Measurements from ENCODE around the gene CTRB2. TPM values are rescaled to one million over a fixed set of nuclear protein-coding genes. Genes with fewer than 3 reads are reported as not detected.

Gene CTRB2
- total RNA-seq, 2 experiments from 2014 or later: not detected

GRCh38 chr16:75195811-75196790, 10.9 kb downstream of the CTRB2 start:
- DNase-seq (no peak), ATAC-seq (no peak)
- peaks cover 24% of the 10 kb centered on the region for H3K27me3 Mint-ChIP-seq (ENCODE audit: low read depth)
- H3K9me3 Mint-ChIP-seq (ENCODE audit: insufficient read depth): no peaks in the 10 kb centered on the region
- POLR2A ChIA-PET: interaction anchor here (0.9 kb wide), 1 partner anchor 14 kb away, joined by 3 read pairs; no protein-coding TSS in a partner anchor
- no peaks in the 10 kb centered on the region for H3K36me3 Mint-ChIP-seq (ENCODE audit: low read depth)
- H3K4me3 Mint-ChIP-seq: no peak overlapping the region
- peaks cover 18% of the 10 kb centered on the region for H3K4me1 Mint-ChIP-seq (ENCODE audit: low read depth)
- CTCF ChIA-PET: interaction anchor here (1.2 to 4.6 kb wide), 6 partner anchors 37 to 269 kb away, joined by 4 to 46 read pairs (median 5); no protein-coding TSS in a partner anchor
- no peak overlapping the region for H3K27ac Mint-ChIP-seq

GRCh38 chr16:75193730-75194444, 13.1 kb downstream of the CTRB2 start:
- H3K36me3 Mint-ChIP-seq (ENCODE audit: low read depth): no peaks in the 10 kb centered on the region
- POLR2A ChIA-PET: no interaction called here
- no peak for ATAC-seq

GRCh38 chr16:75193265-75193650, 13.7 kb downstream of the CTRB2 start:
- no peaks in the 10 kb centered on the region for H3K9me3 Mint-ChIP-seq (ENCODE audit: insufficient read depth)
- ATAC-seq: no peak
- no peak overlapping the region for H3K27ac Mint-ChIP-seq
- H3K36me3 Mint-ChIP-seq (ENCODE audit: low read depth): no peaks in the 10 kb centered on the region
- H3K27me3 Mint-ChIP-seq (ENCODE audit: low read depth): peaks cover 13% of the 10 kb centered on the region
- POLR2A ChIA-PET: no interaction called here
- DNase-seq: no peak
- CTCF ChIA-PET: no interaction called here
- H3K4me3 Mint-ChIP-seq: no peak overlapping the region
- H3K4me1 Mint-ChIP-seq (ENCODE audit: low read depth): peaks cover 5% of the 10 kb centered on the region

More at GRCh38 chr16:75193730-75194444, 13.1 kb downstream of the CTRB2 start:
- no peaks in the 10 kb centered on the region for H3K9me3 Mint-ChIP-seq (ENCODE audit: insufficient read depth)
- peaks cover 8% of the 10 kb centered on the region for H3K4me1 Mint-ChIP-seq (ENCODE audit: low read depth)
- H3K27ac Mint-ChIP-seq: no peak overlapping the region
- no peak for DNase-seq
- H3K27me3 Mint-ChIP-seq (ENCODE audit: low read depth): peaks cover 17% of the 10 kb centered on the region
- H3K4me3 Mint-ChIP-seq: no peak overlapping the region
- CTCF ChIA-PET: no interaction called here

- Mint-ChIP-seq H3K4me1 (ENCODE audit: low read depth) (peaks cover 2% of the 10 kb centered on the region), H3K4me3 (no peak overlapping the region), H3K27ac (no peak overlapping the region), H3K27me3 (ENCODE audit: low read depth) (peaks cover 8% of the 10 kb centered on the region), H3K36me3 (ENCODE audit: low read depth) (no peaks in the 10 kb centered on the region), H3K9me3 (ENCODE audit: insufficient read depth) (no peaks in the 10 kb centered on the region)
- no peak for DNase-seq
- ChIA-PET CTCF (no interaction called here), POLR2A (no interaction called here)
- no peak for ATAC-seq
Observed at GRCh38 chr16:75192606-75193264, 14.2 kb downstream of the CTRB2 start.

- POLR2A ChIA-PET: no interaction called here
- no peaks in the 10 kb centered on the region for H3K9me3 Mint-ChIP-seq (ENCODE audit: insufficient read depth)
Observed at GRCh38 chr16:75189638-75190245, 17.2 kb downstream of the CTRB2 start.

GRCh38 chr16:75188832-75189477, 18.0 kb downstream of the CTRB2 start:
- CTCF ChIA-PET: interaction anchor here (1.5 kb wide), 1 partner anchor 10 kb away, joined by 7 read pairs; no protein-coding TSS in a partner anchor
- no peaks in the 10 kb centered on the region for H3K27me3 Mint-ChIP-seq (ENCODE audit: low read depth)
- no peak overlapping the region for H3K4me3 Mint-ChIP-seq

More at GRCh38 chr16:75189638-75190245, 17.2 kb downstream of the CTRB2 start:
- Mint-ChIP-seq H3K4me3 (no peak overlapping the region), H3K27ac (no peak overlapping the region), H3K27me3 (ENCODE audit: low read depth) (no peaks in the 10 kb centered on the region), H3K36me3 (ENCODE audit: low read depth) (no peaks in the 10 kb centered on the region), H3K4me1 (ENCODE audit: low read depth) (no peaks in the 10 kb centered on the region)
- DNase-seq: no peak
- CTCF ChIA-PET: interaction anchor here (1.5 kb wide), 1 partner anchor 10 kb away, joined by 7 read pairs; no protein-coding TSS in a partner anchor
- ATAC-seq: no peak

GRCh38 chr16:75181630-75182029, 25.3 kb downstream of the CTRB2 start:
- Mint-ChIP-seq H3K27ac (no peak overlapping the region), H3K4me1 (ENCODE audit: low read depth) (no peaks in the 10 kb centered on the region), H3K4me3 (no peak overlapping the region), H3K9me3 (ENCODE audit: insufficient read depth) (peaks cover 19% of the 10 kb centered on the region), H3K36me3 (ENCODE audit: low read depth) (no peaks in the 10 kb centered on the region), H3K27me3 (ENCODE audit: low read depth) (peaks cover 14% of the 10 kb centered on the region)
- POLR2A ChIA-PET: no interaction called here
- no peak for DNase-seq
- CTCF ChIA-PET: interaction anchor here (0.6 kb wide), 1 partner anchor 18 kb away, joined by 3 read pairs; no protein-coding TSS in a partner anchor
- no peak for ATAC-seq

More at GRCh38 chr16:75188832-75189477, 18.0 kb downstream of the CTRB2 start:
- H3K27ac Mint-ChIP-seq: no peak overlapping the region
- H3K9me3 Mint-ChIP-seq (ENCODE audit: insufficient read depth): no peaks in the 10 kb centered on the region
- no peaks in the 10 kb centered on the region for H3K4me1 Mint-ChIP-seq (ENCODE audit: low read depth)
- no peaks in the 10 kb centered on the region for H3K36me3 Mint-ChIP-seq (ENCODE audit: low read depth)
- POLR2A ChIA-PET: no interaction called here
- ATAC-seq (no peak), DNase-seq (no peak)

- ChIA-PET POLR2A (no interaction called here), CTCF (no interaction called here)
- Mint-ChIP-seq H3K4me1 (ENCODE audit: low read depth) (no peaks in the 10 kb centered on the region), H3K36me3 (ENCODE audit: low read depth) (peaks cover 5% of the 10 kb centered on the region), H3K9me3 (ENCODE audit: insufficient read depth) (peaks cover 25% of the 10 kb centered on the region), H3K27me3 (ENCODE audit: low read depth) (peaks cover 14% of the 10 kb centered on the region), H3K4me3 (no peak overlapping the region), H3K27ac (no peak overlapping the region)
- ATAC-seq (no peak), DNase-seq (no peak)
Observed at GRCh38 chr16:75179208-75179607, 27.8 kb downstream of the CTRB2 start.

GRCh38 chr16:75176926-75177325, 30.0 kb downstream of the CTRB2 start:
- H3K9me3 Mint-ChIP-seq (ENCODE audit: insufficient read depth): peaks cover 30% of the 10 kb centered on the region
- ChIA-PET CTCF (interaction anchor here (1.0 kb wide), 1 partner anchor 23 kb away, joined by 3 read pairs; no protein-coding TSS in a partner anchor), POLR2A (no interaction called here)

GRCh38 chr16:75175074-75175473, 31.9 kb downstream of the CTRB2 start:
- ChIA-PET POLR2A (no interaction called here), CTCF (interaction anchor here (2.8 kb wide), 1 partner anchor 24 kb away, joined by 6 read pairs; no protein-coding TSS in a partner anchor)
- no peaks in the 10 kb centered on the region for H3K4me1 Mint-ChIP-seq (ENCODE audit: low read depth)
- H3K36me3 Mint-ChIP-seq (ENCODE audit: low read depth): peaks cover 25% of the 10 kb centered on the region
- DNase-seq (no peak), ATAC-seq (no peak)
- H3K27ac Mint-ChIP-seq: no peak overlapping the region
- peaks cover 2% of the 10 kb centered on the region for H3K27me3 Mint-ChIP-seq (ENCODE audit: low read depth)
- no peak overlapping the region for H3K4me3 Mint-ChIP-seq
- H3K9me3 Mint-ChIP-seq (ENCODE audit: insufficient read depth): peaks cover 43% of the 10 kb centered on the region

More at GRCh38 chr16:75176926-75177325, 30.0 kb downstream of the CTRB2 start:
- no peak overlapping the region for H3K27ac Mint-ChIP-seq
- H3K4me3 Mint-ChIP-seq: no peak overlapping the region
- DNase-seq (no peak), ATAC-seq (no peak)
- H3K27me3 Mint-ChIP-seq (ENCODE audit: low read depth): peaks cover 7% of the 10 kb centered on the region
- no peaks in the 10 kb centered on the region for H3K4me1 Mint-ChIP-seq (ENCODE audit: low read depth)
- peaks cover 11% of the 10 kb centered on the region for H3K36me3 Mint-ChIP-seq (ENCODE audit: low read depth)

- ChIA-PET POLR2A (no interaction called here), CTCF (interaction anchor here (1.4 kb wide), 1 partner anchor 292 kb away, joined by 3 read pairs; the partner anchor contains the start of gene TMEM170A)
- H3K27me3 Mint-ChIP-seq (ENCODE audit: low read depth): no peaks in the 10 kb centered on the region
- DNase-seq (no peak), ATAC-seq (no peak)
- no peak overlapping the region for H3K4me3 Mint-ChIP-seq
- H3K9me3 Mint-ChIP-seq (ENCODE audit: insufficient read depth): peaks cover 56% of the 10 kb centered on the region
- H3K36me3 Mint-ChIP-seq (ENCODE audit: low read depth): peaks cover 50% of the 10 kb centered on the region
- H3K4me1 Mint-ChIP-seq (ENCODE audit: low read depth): no peaks in the 10 kb centered on the region
- H3K27ac Mint-ChIP-seq: no peak overlapping the region
Observed at GRCh38 chr16:75172578-75172977, 34.4 kb downstream of the CTRB2 start.

Data from activated CD8-positive, alpha-beta T cell treated with anti-CD3 and anti-CD28 coated beads, Interleukin-2, amount 10 ng/mL, durations not matched to agents 7 days and 5 days (primary cell).